GM12878 (cell line): ENCODE results near the gene CWC22. TPM values are rescaled to one million over a fixed set of nuclear protein-coding genes. Genes with fewer than 3 reads are reported as not detected.

Experiments
- ATAC-seq: fragments of 200-7000 bp; cut with Tn5 transposase; 3 replicates; pipeline ENCODE4 v1.9.1; 2020; ENCODE audit warnings: mild to moderate bottlenecking, moderate library complexity
- BruUV-seq: library from RNA; stranded (reverse); fragments of 400-500 nt; replicated peaks from 2 replicates; lab custom pipeline; 2021; lab: Mats Ljungman, UMichigan
- CTCF ChIA-PET: fragments of 300-600 bp; sonication (Branson Sonifier 250); formaldehyde crosslinking; extraction: SDS; loops from one replicate; lab custom pipeline; 2021; ENCODE audit warnings: inconsistent platforms; lab: Yijun Ruan, JAX
- POLR2A ChIA-PET: fragments of 350-600 bp; formaldehyde crosslinking; extraction: SDS; loops from one replicate; lab custom pipeline; 2021; ENCODE audit warnings: inconsistent platforms; lab: Charles Lee
- RAD21 ChIA-PET: fragments of 300-600 bp; sonication (Branson Sonifier 250); formaldehyde crosslinking; loops from one replicate; lab custom pipeline; 2023; ENCODE audit warnings: antibody characterized with exemption; ENCODE audit not compliant: unreplicated experiment; lab: Charles Lee
- SMC1A ChIA-PET: fragments of 300-600 bp; sonication (Branson Sonifier 250); formaldehyde crosslinking; loops from one replicate; lab custom pipeline; 2023; ENCODE audit not compliant: unreplicated experiment, uncharacterized antibody; lab: Charles Lee
- DNase-seq: peaks from one replicate; pipeline ENCODE4 v3.0.0-alpha.2; 2011; ENCODE audit warnings: low read depth, low spot score
- FAIRE-seq: peaks from 3 replicates; lab custom pipeline; 2011; peaks lifted over from hg19 to GRCh38; lab: Jason Lieb, UNC
- H2AFZ ChIP-seq: 2 replicates; pipeline ENCODE4 v1.6.0; 2011; ENCODE audit warnings: low read depth, low read length, control low read depth; ENCODE audit not compliant: control insufficient read depth
- H3K27ac ChIP-seq: 2 replicates; pipeline ENCODE4 v1.5.1; 2011; ENCODE audit warnings: control low read depth; ENCODE audit not compliant: control insufficient read depth, insufficient read depth
- H3K27me3 ChIP-seq, 2 experiments: replicated peaks in 1 of 2; 2 replicates each; pipeline versions ENCODE4 v1.6.0 to v1.6.1; 2011; ENCODE audit warnings: low read length in 1 of 2; ENCODE audit not compliant: control insufficient read depth in 2 of 2, insufficient read depth in 2 of 2
- H3K36me3 ChIP-seq, 2 experiments: 2 replicates each; pipeline ENCODE4 v1.5.1; 2011; ENCODE audit warnings: low read length in 1 of 2; ENCODE audit not compliant: control insufficient read depth in 2 of 2, insufficient read depth in 2 of 2
- H3K4me1 ChIP-seq: 2 replicates; pipeline ENCODE4 v1.6.1; 2011; ENCODE audit warnings: mild to moderate bottlenecking, low read length, moderate library complexity, mixed read lengths; ENCODE audit not compliant: control insufficient read depth, insufficient read depth
- H3K4me2 ChIP-seq: 2 replicates; pipeline ENCODE4 v1.6.0; 2011; ENCODE audit warnings: control low read depth; ENCODE audit not compliant: control insufficient read depth, insufficient read depth
- H3K4me3 ChIP-seq: fragments of 200-600 bp; sonication (generic); 2 replicates; pipeline ENCODE4 v1.5.1; 2016
- H3K79me2 ChIP-seq: 2 replicates; pipeline ENCODE4 v1.6.0; 2011; ENCODE audit warnings: low read length; ENCODE audit not compliant: control insufficient read depth, insufficient read depth
- H3K9ac ChIP-seq: 2 replicates; pipeline ENCODE4 v1.8.0; 2011; ENCODE audit warnings: low read length, control low read depth, mixed read lengths; ENCODE audit not compliant: control insufficient read depth, insufficient read depth
- H3K9me3 ChIP-seq: replicated peaks from 3 replicates; pipeline ENCODE4 v1.5.1; 2011; ENCODE audit warnings: mild to moderate bottlenecking, low read length; ENCODE audit not compliant: control insufficient read depth, insufficient read depth
- H4K20me1 ChIP-seq: 2 replicates; pipeline ENCODE4 v1.6.0; 2011; ENCODE audit not compliant: control insufficient read depth, insufficient read depth
- BMI1 ChIP-seq: fragments of 450-650 bp; IDR thresholded peaks from 2 replicates; pipeline ENCODE4 v1.6.1; 2016; ENCODE audit warnings: mild to moderate bottlenecking, moderate library complexity, borderline replicate concordance
- BRCA1 ChIP-seq: IDR thresholded peaks from 2 replicates; pipeline ENCODE4 v1.6.1; 2011; ENCODE audit warnings: low read depth, low read length, improper control_type of control experiment
- CBFB ChIP-seq: IDR thresholded peaks from 2 replicates; pipeline ENCODE4 v1.6.1; 2016; ENCODE audit warnings: antibody characterized with exemption, low read depth
- CEBPZ ChIP-seq: fragments of 150-350 bp; IDR thresholded peaks from 2 replicates; pipeline ENCODE4 v1.6.1; 2016; ENCODE audit warnings: low read depth, low read length
- CHD1 ChIP-seq: IDR thresholded peaks from 2 replicates; pipeline ENCODE4 v1.6.1; 2012; ENCODE audit warnings: low read depth, low read length, improper control_type of control experiment
- HCFC1 ChIP-seq: fragments of 150-350 bp; IDR thresholded peaks from 2 replicates; pipeline ENCODE4 v1.6.1; 2014; ENCODE audit warnings: low read length
- IKZF2 ChIP-seq, 2 experiments: fragments of 450-650 bp; IDR thresholded peaks; 2 replicates each; pipeline ENCODE4 v1.6.1; 2017; ENCODE audit warnings: mild to moderate bottlenecking in 2 of 2, moderate library complexity in 2 of 2
- KAT2A ChIP-seq: conservative IDR thresholded peaks from 2 replicates; pipeline ENCODE4 v1.6.1; 2011; ENCODE audit warnings: low read depth, low read length; ENCODE audit not compliant: control insufficient read depth
- KDM1A ChIP-seq: fragments of 200-600 bp; sonication (generic); IDR thresholded peaks from 2 replicates; pipeline ENCODE4 v1.6.1; 2016; ENCODE audit warnings: borderline replicate concordance
- KLF5 ChIP-seq: fragments of 450-650 bp; IDR thresholded peaks from 2 replicates; pipeline ENCODE4 v1.6.1; 2014; ENCODE audit warnings: mild to moderate bottlenecking; ENCODE audit not compliant: partially characterized antibody
- NR2C1 ChIP-seq: fragments of 450-650 bp; IDR thresholded peaks from 2 replicates; pipeline ENCODE4 v1.6.1; 2017; ENCODE audit warnings: antibody characterized with exemption, mild to moderate bottlenecking, moderate library complexity
- NRF1 ChIP-seq: conservative IDR thresholded peaks from 2 replicates; pipeline ENCODE4 v1.6.1; 2011; ENCODE audit warnings: mild to moderate bottlenecking, low read depth, low read length, improper control_type of control experiment
- RCOR1 ChIP-seq: conservative IDR thresholded peaks from 2 replicates; pipeline ENCODE4 v1.6.1; 2012; ENCODE audit warnings: low read depth, low read length, improper control_type of control experiment
- RELB ChIP-seq: fragments of 450-650 bp; IDR thresholded peaks from 2 replicates; pipeline ENCODE4 v1.6.1; 2017; ENCODE audit warnings: low read depth, mild to moderate bottlenecking, moderate library complexity
- RUNX3 ChIP-seq: IDR thresholded peaks from 2 replicates; pipeline ENCODE4 v1.6.1; 2012; ENCODE audit warnings: low read length, inconsistent platforms
- SMARCA5 ChIP-seq: fragments of 450-650 bp; IDR thresholded peaks from 2 replicates; pipeline ENCODE4 v1.6.1; 2017; ENCODE audit warnings: mild to moderate bottlenecking
- SP1 ChIP-seq: IDR thresholded peaks from one replicate; pipeline ENCODE4 v1.6.1; 2011; ENCODE audit warnings: low read depth, low read length
- ZBTB4 ChIP-seq: fragments of 450-650 bp; formaldehyde crosslinking; IDR thresholded peaks from 2 replicates; pipeline ENCODE4 v1.4.0; 2022; ENCODE audit warnings: mild to moderate bottlenecking, moderate library complexity
- ZNF217 ChIP-seq: fragments of 450-650 bp; IDR thresholded peaks from 2 replicates; pipeline ENCODE4 v1.6.1; 2017; ENCODE audit warnings: antibody characterized with exemption, mild to moderate bottlenecking
- WGBS: methylation state at CpG from one replicate; pipeline ENCODE4 v1.1.6; 2016; ENCODE audit warnings: low lambda C conversion rate; ENCODE audit not compliant: insufficient replicate concordance, insufficient coverage; ENCODE audit errors: missing lambda C conversion rate; 5-methylcytosine and 5-hydroxymethylcytosine counted together
- in situ Hi-C: fragments of 300-500 bp; cut with MboI; formaldehyde crosslinking; loops from 9 replicates; pipeline ENCODE4 v1.14.3; 2018; ENCODE audit warnings: mixed read lengths
- intact Hi-C: fragments of 100-400 bp; cut with micrococcal nuclease; formaldehyde crosslinking; loops from one replicate; pipeline ENCODE4 v1.14.2; 2022; ENCODE audit not compliant: unreplicated experiment
- polyA plus RNA-seq, 11 experiments: library from polyadenylated mRNA; depleted of rRNA in 4 of 11; unstranded in 6 of 11; stranded (reverse) in 5 of 11; fragments of >200 nt; fragmentation: Nextera tagmentation in 4 of 11; fragmentation: Illumina TruSeq in 1 of 11; extraction: Ambion mirVana in 4 of 11; extraction: Trizol in 1 of 11; gene quantifications; 1 replicate in 1 of 11; 2 replicates in 10 of 11; pipeline versions ENCODE4 v1.2.1 to v1.2.3, GENCODE V29; 2011 to 2016; ENCODE audit warnings: inconsistent platforms in 2 of 11, missing spikeins in 2 of 11, low read depth in 1 of 11
- total RNA-seq, 4 experiments: library from RNA; depleted of rRNA in 3 of 4; stranded (reverse); fragments of >200 nt in 3 of 4; fragmentation: Illumina TruSeq in 1 of 4; extraction: Trizol in 1 of 4; gene quantifications; 2 replicates each; pipeline versions ENCODE4 v1.2.1 to v1.2.3, GENCODE V29; 2013 to 2021

CWC22 gene
- total and polyA plus RNA-seq, 10 of the 15 experiments (the other 5 are each of a cell fraction or from before 2014, with no cell fraction given), result 8.2 to 38.5 (median 26.3) TPM

GRCh38 chr2:180003559-180003958 lies 3.5 kb downstream of the CWC22 start:
- ATAC-seq (no peak), FAIRE-seq (no peak), DNase-seq (no peak)
- Histone ChIP-seq H3K36me3 (no peaks in the 10 kb centered on the region), H3K9ac (no peak overlapping the region), H4K20me1 (peaks cover 3% of the 10 kb centered on the region; the same call in 1 of the 2 replicates), H3K9me3 (no peaks in the 10 kb centered on the region; the same call in 2 of the 3 replicates), H3K27ac (no peak overlapping the region), H3K4me1 (peaks cover 5% of the 10 kb centered on the region), H3K27me3 (no peaks in the 10 kb centered on the region), H2AFZ (no peak overlapping the region), H3K4me3 (no peak overlapping the region; the same call in 1 of the 2 replicates), H3K79me2 (peaks cover 67% of the 10 kb centered on the region), H3K4me2 (no peak overlapping the region; the same call in 1 of the 2 replicates)
- WGBS, result 84% methylated on average over 2 of the region's 2 CpGs
- intact Hi-C loops, result loop anchor here (10.0 kb wide), 1 partner anchor 739 kb away; the partner anchor contains the start of gene SESTD1
- CTCF ChIA-PET, result interaction anchor here (1.5 to 1.6 kb wide), 2 partner anchors 13 to 17 kb away, joined by 4 to 5 read pairs; no protein-coding TSS in a partner anchor
- POLR2A ChIA-PET, result no interaction called here
- RAD21 ChIA-PET, result interaction anchor here (1.0 kb wide), 1 partner anchor 53 kb away, joined by 4 read pairs; no protein-coding TSS in a partner anchor
- TSS peak; percentile 17 for BruUV-seq
- SMC1A ChIA-PET, result interaction anchor here (0.9 to 2.1 kb wide), 5 partner anchors 10 to 50 kb away, joined by 3 to 5 read pairs (median 3); no protein-coding TSS in a partner anchor
- in situ Hi-C loops, result no loop called here
- TF ChIP-seq RCOR1 (no peak), HCFC1 (no peak), ZBTB4 (CRISPR knock-in tag) (no peak), CHD1 (no peak), CEBPZ (no peak), BRCA1 (no peak), NRF1 (no peak), RUNX3 (no peak), KAT2A (no peak), SMARCA5 (no peak), KLF5 (no peak), NR2C1 (no peak), RELB (no peak), SP1 (no peak), KDM1A (no peak), ZNF217 (no peak), BMI1 (no peak), IKZF2 (IDR thresholded peaks at IDR 0.05) (no peak), CBFB (no peak)
